H9 (cell line): ENCODE data around the gene NFU1. TPM values are rescaled to one million over a fixed set of nuclear protein-coding genes. Genes with fewer than 3 reads are reported as not detected.

Source experiments
- DNase-seq: peaks from one replicate; pipeline ENCODE4 v3.0.0-alpha.2; 2017
- H2AFZ ChIP-seq: one replicate; pipeline ENCODE4 v1.6.1; 2013; ENCODE audit warnings: mild to moderate bottlenecking, low read length, control low read depth, moderate library complexity
- H2AK5ac ChIP-seq: 2 replicates; pipeline ENCODE4 v1.6.1; 2013; ENCODE audit warnings: low read length, control low read depth, mixed read lengths; ENCODE audit not compliant: insufficient read length
- H2BK120ac ChIP-seq: one replicate; pipeline ENCODE4 v1.6.1; 2013; ENCODE audit warnings: low read depth, mild to moderate bottlenecking, low read length, control low read depth, inconsistent platforms; ENCODE audit not compliant: poor library complexity, severe bottlenecking
- H2BK12ac ChIP-seq: 2 replicates; pipeline ENCODE4 v1.6.1; 2013; ENCODE audit warnings: low read length, control low read depth, mixed read lengths, low read depth; ENCODE audit not compliant: insufficient read length
- H2BK15ac ChIP-seq: 2 replicates; pipeline ENCODE4 v1.6.1; 2013; ENCODE audit warnings: low read depth, low read length, control low read depth
- H2BK20ac ChIP-seq: one replicate; pipeline ENCODE4 v1.6.1; 2013; ENCODE audit warnings: low read depth, mild to moderate bottlenecking, low read length, control low read depth, inconsistent platforms; ENCODE audit not compliant: poor library complexity, severe bottlenecking
- H2BK5ac ChIP-seq: 2 replicates; pipeline ENCODE4 v1.6.1; 2013; ENCODE audit warnings: low read length, control low read depth, mixed read lengths; ENCODE audit not compliant: insufficient read length
- H3K14ac ChIP-seq: 2 replicates; pipeline ENCODE4 v1.6.1; 2013; ENCODE audit warnings: low read length, control low read depth; ENCODE audit not compliant: insufficient read depth
- H3K18ac ChIP-seq: 2 replicates; pipeline ENCODE4 v1.6.1; 2013; ENCODE audit warnings: low read depth, mild to moderate bottlenecking, mixed read lengths, low read length, control low read depth; ENCODE audit not compliant: insufficient read length
- H3K23ac ChIP-seq: 2 replicates; pipeline ENCODE4 v1.6.1; 2013; ENCODE audit warnings: low read length, control low read depth, mixed read lengths, low read depth; ENCODE audit not compliant: insufficient read length
- H3K23me2 ChIP-seq: 2 replicates; pipeline ENCODE4 v1.6.1; 2013; ENCODE audit warnings: low read depth, mild to moderate bottlenecking, mixed read lengths, low read length, control low read depth; ENCODE audit not compliant: insufficient read length, poor library complexity, severe bottlenecking
- H3K27ac ChIP-seq: 2 replicates; pipeline ENCODE4 v1.5.1; 2013; ENCODE audit warnings: low read length, control low read depth, mixed read lengths, low read depth; ENCODE audit not compliant: insufficient read length
- H3K27me3 ChIP-seq: 2 replicates; pipeline ENCODE4 v1.6.1; 2013; ENCODE audit warnings: low read length, control low read depth, inconsistent platforms; ENCODE audit not compliant: insufficient read depth
- H3K4ac ChIP-seq: 2 replicates; pipeline ENCODE4 v1.6.1; 2013; ENCODE audit warnings: low read depth, mild to moderate bottlenecking, control low read depth, inconsistent platforms, low read length, moderate library complexity
- H3K4me1 ChIP-seq: 2 replicates; pipeline ENCODE4 v1.6.1; 2013; ENCODE audit warnings: low read length, control low read depth, inconsistent platforms; ENCODE audit not compliant: insufficient read depth
- H3K4me2 ChIP-seq: 2 replicates; pipeline ENCODE4 v1.6.1; 2013; ENCODE audit warnings: low read length, control low read depth, mixed read lengths; ENCODE audit not compliant: insufficient read length, insufficient read depth
- H3K56ac ChIP-seq: 2 replicates; pipeline ENCODE4 v1.6.1; 2013; ENCODE audit warnings: low read depth, mild to moderate bottlenecking, mixed read lengths, low read length, control low read depth; ENCODE audit not compliant: insufficient read length
- H3K79me1 ChIP-seq: 2 replicates; pipeline ENCODE4 v1.6.1; 2013; ENCODE audit warnings: low read depth, mild to moderate bottlenecking, moderate library complexity, low read length, control low read depth, inconsistent platforms; ENCODE audit not compliant: insufficient read depth, poor library complexity, severe bottlenecking
- H3K79me2 ChIP-seq: 2 replicates; pipeline ENCODE4 v1.6.1; 2013; ENCODE audit warnings: low read length, control low read depth, inconsistent platforms; ENCODE audit not compliant: insufficient read depth
- H3K9ac ChIP-seq: 2 replicates; pipeline ENCODE4 v1.6.1; 2013; ENCODE audit warnings: low read length, control low read depth, mixed read lengths; ENCODE audit not compliant: insufficient read length; ENCODE audit errors: extremely low read depth
- H3K9me3 ChIP-seq: one replicate; pipeline ENCODE4 v1.6.1; 2013; ENCODE audit warnings: low read depth, low read length, inconsistent platforms; ENCODE audit not compliant: control insufficient read depth
- H3T11ph ChIP-seq: one replicate; pipeline ENCODE4 v1.6.1; 2013; ENCODE audit warnings: mild to moderate bottlenecking, low read length, control low read depth, inconsistent platforms
- H4K20me1 ChIP-seq: one replicate; pipeline ENCODE4 v1.6.1; 2013; ENCODE audit not compliant: control insufficient read depth, insufficient read length, insufficient read depth
- H4K5ac ChIP-seq: 2 replicates; pipeline ENCODE4 v1.6.1; 2013; ENCODE audit warnings: low read depth, mild to moderate bottlenecking, mixed read lengths, low read length, control low read depth; ENCODE audit not compliant: insufficient read length
- H4K8ac ChIP-seq: replicated peaks from 2 replicates; pipeline ENCODE4 v1.6.1; 2013; ENCODE audit warnings: low read length, control low read depth, mixed read lengths, low read depth; ENCODE audit not compliant: insufficient read length
- H4K91ac ChIP-seq: 2 replicates; pipeline ENCODE4 v1.6.1; 2013; ENCODE audit warnings: low read depth, mild to moderate bottlenecking, moderate library complexity, mixed read lengths, low read length, control low read depth; ENCODE audit not compliant: insufficient read length
- H3K27ac Mint-ChIP-seq, 3 experiments: 2 replicates in 2 of 3; 3 replicates in 1 of 3; pipeline ENCODE4 v1.8.0; 2020 to 2021; ENCODE audit warnings: mixed read lengths in 3 of 3, mild to moderate bottlenecking in 1 of 3, moderate library complexity in 1 of 3
- H3K27me3 Mint-ChIP-seq: 2 replicates; pipeline ENCODE4 v1.8.0; 2021; ENCODE audit warnings: low read depth, mild to moderate bottlenecking, moderate library complexity, mixed read lengths
- H3K36me3 Mint-ChIP-seq, 3 experiments: 2 replicates in 2 of 3; 3 replicates in 1 of 3; pipeline ENCODE4 v1.8.0; 2020 to 2021; ENCODE audit warnings: low read depth in 3 of 3, mixed read lengths in 3 of 3; ENCODE audit not compliant: insufficient read depth in 1 of 3
- H3K4me1 Mint-ChIP-seq, 2 experiments: 2 replicates each; pipeline ENCODE4 v1.8.0; 2020; ENCODE audit warnings: mixed read lengths in 2 of 2
- H3K4me3 Mint-ChIP-seq, 2 experiments: 2 replicates in 1 of 2; 3 replicates in 1 of 2; pipeline ENCODE4 v1.8.0; 2020 to 2021; ENCODE audit warnings: mild to moderate bottlenecking in 2 of 2, mixed read lengths in 2 of 2, moderate library complexity in 1 of 2
- H3K9me3 Mint-ChIP-seq, 2 experiments: 2 replicates in 1 of 2; 3 replicates in 1 of 2; pipeline ENCODE4 v1.8.0; 2020; ENCODE audit warnings: mild to moderate bottlenecking in 2 of 2, mixed read lengths in 2 of 2, moderate library complexity in 1 of 2
- WGBS: extraction: QIAGEN DNeasy Blood & Tissue Kit; methylation state at CpG from one replicate; pipeline ENCODE4 v1.1.7; 2013; ENCODE audit warnings: missing lambda C conversion rate, low lambda C conversion rate, mixed read lengths; ENCODE audit not compliant: insufficient read length; ENCODE audit errors: extremely low coverage; 5-methylcytosine and 5-hydroxymethylcytosine counted together
- total RNA-seq: library from RNA; stranded (reverse); gene quantifications from 2 replicates; pipeline ENCODE4 v1.2.1, GENCODE V29; 2021
- TF ChIP-seq, protein P1 (sequence below): fragments of 200-600 bp; sonication (generic); conservative IDR thresholded peaks from 3 replicates; pipeline ENCODE4 v1.8.0; 2021; ENCODE audit warnings: antibody characterized with exemption, mild to moderate bottlenecking

NFU1 gene
- total RNA-seq, 1 experiment from 2014 or later, result 61.4 TPM

DNA sequence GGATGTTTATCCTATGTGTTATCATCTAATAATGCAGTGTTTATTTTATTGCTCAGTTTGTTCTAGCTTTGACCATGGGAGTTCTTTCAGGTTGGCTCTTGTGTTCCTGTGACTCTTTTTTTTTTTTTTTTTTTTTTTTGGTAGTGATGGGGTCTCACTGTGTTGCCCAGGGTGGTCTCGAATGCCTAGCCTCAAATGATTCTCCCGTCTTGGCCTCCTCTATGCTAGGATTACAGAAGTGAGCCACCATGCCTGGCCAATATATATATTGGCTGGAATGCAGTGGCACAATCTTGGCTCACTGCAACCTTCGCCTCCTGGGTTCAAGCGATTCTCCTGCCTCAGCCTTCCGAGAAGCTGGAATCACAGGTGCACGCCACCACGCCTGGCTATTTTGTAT lies 18.9 kb upstream of the NFU1 start:
- H3K23me2 ChIP-seq, result no peaks in the 10 kb centered on the region
- H3K4ac ChIP-seq, result no peak overlapping the region
- H4K5ac ChIP-seq, result no peak overlapping the region
- H3K18ac ChIP-seq, result no peak overlapping the region
- no peak overlapping the region for H2BK20ac ChIP-seq
- no peak overlapping the region for H3T11ph ChIP-seq
- Mint-ChIP-seq H3K4me3 (no peak overlapping the region), H3K9me3 (no peaks in the 10 kb centered on the region), H3K4me1 (peaks cover 29 to 42% of the 10 kb centered on the region in 2 experiments), H3K36me3 (no peaks in the 10 kb centered on the region), H3K27me3 (no peaks in the 10 kb centered on the region), H3K27ac (no peak overlapping the region)
- no peak overlapping the region for H2BK120ac ChIP-seq
- H2AFZ ChIP-seq, result no peak overlapping the region
- no peak overlapping the region for H3K4me2 ChIP-seq
- no peak for DNase-seq
- H3K9me3 ChIP-seq, result no peaks in the 10 kb centered on the region
- no peaks in the 10 kb centered on the region for H3K27me3 ChIP-seq
- H3K79me2 ChIP-seq, result no peaks in the 10 kb centered on the region
- TF ChIP-seq, protein P1, sequence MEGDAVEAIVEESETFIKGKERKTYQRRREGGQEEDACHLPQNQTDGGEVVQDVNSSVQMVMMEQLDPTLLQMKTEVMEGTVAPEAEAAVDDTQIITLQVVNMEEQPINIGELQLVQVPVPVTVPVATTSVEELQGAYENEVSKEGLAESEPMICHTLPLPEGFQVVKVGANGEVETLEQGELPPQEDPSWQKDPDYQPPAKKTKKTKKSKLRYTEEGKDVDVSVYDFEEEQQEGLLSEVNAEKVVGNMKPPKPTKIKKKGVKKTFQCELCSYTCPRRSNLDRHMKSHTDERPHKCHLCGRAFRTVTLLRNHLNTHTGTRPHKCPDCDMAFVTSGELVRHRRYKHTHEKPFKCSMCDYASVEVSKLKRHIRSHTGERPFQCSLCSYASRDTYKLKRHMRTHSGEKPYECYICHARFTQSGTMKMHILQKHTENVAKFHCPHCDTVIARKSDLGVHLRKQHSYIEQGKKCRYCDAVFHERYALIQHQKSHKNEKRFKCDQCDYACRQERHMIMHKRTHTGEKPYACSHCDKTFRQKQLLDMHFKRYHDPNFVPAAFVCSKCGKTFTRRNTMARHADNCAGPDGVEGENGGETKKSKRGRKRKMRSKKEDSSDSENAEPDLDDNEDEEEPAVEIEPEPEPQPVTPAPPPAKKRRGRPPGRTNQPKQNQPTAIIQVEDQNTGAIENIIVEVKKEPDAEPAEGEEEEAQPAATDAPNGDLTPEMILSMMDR, result no peak
- H3K23ac ChIP-seq, result no peak overlapping the region
- H4K8ac ChIP-seq, result no peak overlapping the region
- no peak overlapping the region for H3K14ac ChIP-seq
- H3K56ac ChIP-seq, result no peak overlapping the region
- H3K4me1 ChIP-seq, result no peaks in the 10 kb centered on the region; the same call in 1 of the 2 replicates
- H3K9ac ChIP-seq, result no peak overlapping the region
- no peak overlapping the region for H2BK5ac ChIP-seq
- no peak overlapping the region for H4K91ac ChIP-seq
- H2BK12ac ChIP-seq, result no peak overlapping the region
- H2AK5ac ChIP-seq, result no peak overlapping the region
- no peak overlapping the region for H3K27ac ChIP-seq
- H4K20me1 ChIP-seq, result no peaks in the 10 kb centered on the region
- no peak overlapping the region for H2BK15ac ChIP-seq
- WGBS, result no CpG with 5 or more reads among the region's 7 CpGs
- no peaks in the 10 kb centered on the region for H3K79me1 ChIP-seq
